Erythroblast (primary cell): ENCODE data around the gene GJA4.

Source experiments
- GATA1 ChIP-seq: IDR thresholded peaks from 2 replicates; pipeline ENCODE4 v1.6.1; 2011; ENCODE audit warnings: low read depth, mild to moderate bottlenecking, control low read depth, low read length, moderate library complexity
- POLR2A ChIP-seq: IDR thresholded peaks from 2 replicates; pipeline ENCODE4 v1.6.1; 2011; ENCODE audit warnings: mild to moderate bottlenecking, low read length

DNA sequence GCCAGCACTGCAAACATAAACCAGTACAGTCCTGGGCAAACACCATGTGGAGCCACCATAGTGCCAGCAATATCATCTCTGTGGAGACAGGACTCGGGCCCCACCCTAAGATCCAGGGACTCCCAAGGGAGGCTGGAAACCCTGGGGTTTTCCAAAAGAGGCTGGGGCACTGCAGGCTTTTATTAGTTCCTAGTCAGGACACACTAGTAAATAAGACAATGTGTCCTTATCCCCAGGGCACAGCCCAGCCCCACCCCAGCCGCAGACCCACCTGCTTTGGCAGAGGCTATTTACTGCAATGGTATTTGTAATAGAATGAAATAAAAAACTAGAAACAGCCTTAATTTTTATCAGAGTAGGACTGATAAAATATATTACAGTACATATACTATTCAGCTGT lies 12.3 kb upstream of the GJA4 start:
- TF ChIP-seq POLR2A (no peak), GATA1 (no peak)
